ENCODE data around the gene OR8B2. TPM values are rescaled to one million over a fixed set of nuclear protein-coding genes. Genes with fewer than 3 reads are reported as not detected.
"Not testable (repeated sequence)": the region's sequence is repeated elsewhere in the genome, so short reads cannot be mapped to it uniquely, and the experiment has no call there.

The OR8B2 gene
- total RNA-seq, 1 donor from 2014 or later = not detected

GRCh38 chr11:124409906-124410305 lies 25.6 kb upstream of the OR8B2 start:
- no peaks in the 10 kb centered on the region for H3K9me3 Mint-ChIP-seq (ENCODE audit: unreplicated experiment)

GRCh38 chr11:124405581-124405980 lies 21.3 kb upstream of the OR8B2 start:
- DNase-seq (ENCODE audit: extremely low spot score, unreplicated experiment) = no peak
- peaks cover 3% of the 10 kb centered on the region for H3K9me3 Mint-ChIP-seq (ENCODE audit: unreplicated experiment)
- TF ChIP-seq, protein P1, sequence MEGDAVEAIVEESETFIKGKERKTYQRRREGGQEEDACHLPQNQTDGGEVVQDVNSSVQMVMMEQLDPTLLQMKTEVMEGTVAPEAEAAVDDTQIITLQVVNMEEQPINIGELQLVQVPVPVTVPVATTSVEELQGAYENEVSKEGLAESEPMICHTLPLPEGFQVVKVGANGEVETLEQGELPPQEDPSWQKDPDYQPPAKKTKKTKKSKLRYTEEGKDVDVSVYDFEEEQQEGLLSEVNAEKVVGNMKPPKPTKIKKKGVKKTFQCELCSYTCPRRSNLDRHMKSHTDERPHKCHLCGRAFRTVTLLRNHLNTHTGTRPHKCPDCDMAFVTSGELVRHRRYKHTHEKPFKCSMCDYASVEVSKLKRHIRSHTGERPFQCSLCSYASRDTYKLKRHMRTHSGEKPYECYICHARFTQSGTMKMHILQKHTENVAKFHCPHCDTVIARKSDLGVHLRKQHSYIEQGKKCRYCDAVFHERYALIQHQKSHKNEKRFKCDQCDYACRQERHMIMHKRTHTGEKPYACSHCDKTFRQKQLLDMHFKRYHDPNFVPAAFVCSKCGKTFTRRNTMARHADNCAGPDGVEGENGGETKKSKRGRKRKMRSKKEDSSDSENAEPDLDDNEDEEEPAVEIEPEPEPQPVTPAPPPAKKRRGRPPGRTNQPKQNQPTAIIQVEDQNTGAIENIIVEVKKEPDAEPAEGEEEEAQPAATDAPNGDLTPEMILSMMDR (IDR thresholded peaks at IDR 0.05) = no peak
- H3K27ac Mint-ChIP-seq (ENCODE audit: unreplicated experiment) = no peak overlapping the region
- peaks cover 34% of the 10 kb centered on the region for H3K27me3 Mint-ChIP-seq (ENCODE audit: unreplicated experiment)
- peaks cover 4% of the 10 kb centered on the region for H3K4me1 Mint-ChIP-seq (ENCODE audit: unreplicated experiment)
- no peaks in the 10 kb centered on the region for H3K36me3 Mint-ChIP-seq (ENCODE audit: unreplicated experiment)
- H3K4me3 Mint-ChIP-seq (ENCODE audit: unreplicated experiment) = no peak overlapping the region

More at GRCh38 chr11:124409906-124410305, 25.6 kb upstream of the OR8B2 start:
- DNase-seq (ENCODE audit: extremely low spot score, unreplicated experiment) = no peak
- Mint-ChIP-seq H3K4me3 (ENCODE audit: unreplicated experiment) (no peak overlapping the region), H3K27ac (ENCODE audit: unreplicated experiment) (no peak overlapping the region), H3K4me1 (ENCODE audit: unreplicated experiment) (no peaks in the 10 kb centered on the region), H3K27me3 (ENCODE audit: unreplicated experiment) (peaks cover 58% of the 10 kb centered on the region), H3K36me3 (ENCODE audit: unreplicated experiment) (no peaks in the 10 kb centered on the region)
- TF ChIP-seq, protein P1 (IDR thresholded peaks at IDR 0.05) = no peak

DNA sequence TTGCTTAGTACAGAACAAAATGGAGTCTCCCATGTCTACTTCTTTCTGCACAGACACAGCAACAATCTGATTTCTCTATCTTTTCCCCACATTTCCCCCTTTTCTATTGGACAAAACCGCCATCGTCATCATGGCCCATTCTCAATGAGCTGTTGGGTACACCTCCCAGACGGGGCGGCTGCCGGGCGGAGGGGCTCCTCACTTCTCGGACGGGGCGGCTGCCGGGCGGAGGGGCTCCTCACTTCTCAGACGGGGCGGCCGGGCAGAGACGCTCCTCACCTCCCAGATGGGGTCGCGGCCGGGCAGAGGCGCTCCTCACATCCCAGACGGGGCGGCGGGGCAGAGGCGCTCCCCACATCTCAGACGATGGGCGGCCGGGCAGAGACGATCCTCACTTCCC lies 18.9 kb upstream of the OR8B2 start:
- not testable (repeated sequence) for H3K4me3 Mint-ChIP-seq (ENCODE audit: unreplicated experiment); H3K4me1 Mint-ChIP-seq (ENCODE audit: unreplicated experiment); DNase-seq (ENCODE audit: extremely low spot score, unreplicated experiment); H3K27ac Mint-ChIP-seq (ENCODE audit: unreplicated experiment); H3K36me3 Mint-ChIP-seq (ENCODE audit: unreplicated experiment); H3K9me3 Mint-ChIP-seq (ENCODE audit: unreplicated experiment)
- peaks cover 16% of the 10 kb centered on the region for H3K27me3 Mint-ChIP-seq (ENCODE audit: unreplicated experiment)

- Mint-ChIP-seq H3K27me3 (ENCODE audit: unreplicated experiment) (peaks cover 14% of the 10 kb centered on the region), H3K4me3 (ENCODE audit: unreplicated experiment) (no peak overlapping the region), H3K27ac (ENCODE audit: unreplicated experiment) (peak overlapping the region; percentile 31), H3K9me3 (ENCODE audit: unreplicated experiment) (peaks cover 3% of the 10 kb centered on the region), H3K4me1 (ENCODE audit: unreplicated experiment) (peaks cover 4% of the 10 kb centered on the region), H3K36me3 (ENCODE audit: unreplicated experiment) (no peaks in the 10 kb centered on the region)
- no peak for DNase-seq (ENCODE audit: extremely low spot score, unreplicated experiment)
- TF ChIP-seq, protein P1 (IDR thresholded peaks at IDR 0.05) = peak; percentile 81
These were observed 18.1 kb upstream of the OR8B2 start for GRCh38 chr11:124402326-124402922.

DNA sequence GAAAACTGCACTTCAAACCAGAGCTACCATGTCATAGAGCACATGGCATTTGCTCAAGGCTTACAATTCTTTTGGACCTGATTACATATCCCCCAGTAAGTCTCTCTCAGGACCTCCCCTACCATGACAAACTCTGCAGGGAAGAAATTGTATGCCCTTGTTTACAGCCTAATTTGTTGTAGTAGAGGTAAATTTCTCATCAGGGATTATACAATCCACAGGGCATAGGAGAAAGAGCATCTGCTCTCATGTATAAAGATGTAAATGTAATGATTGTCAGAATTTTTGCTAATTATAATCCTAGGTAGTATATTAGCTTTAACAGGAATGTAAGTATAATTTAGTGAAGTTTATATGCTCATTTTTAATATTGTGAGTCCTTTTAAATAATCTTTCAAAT lies 14.6 kb upstream of the OR8B2 start, which contains the start of gene OR8B3:
OR8B3 (minus strand) TSS at position 101 of the 400 bp plus-strand sequence. CDS start 1,673 bp downstream, outside the sequence.
- TF ChIP-seq, protein P1 (IDR thresholded peaks at IDR 0.05) = no peak
- Mint-ChIP-seq H3K27me3 (ENCODE audit: unreplicated experiment) (no peaks in the 10 kb centered on the region), H3K9me3 (ENCODE audit: unreplicated experiment) (peaks cover 3% of the 10 kb centered on the region), H3K36me3 (ENCODE audit: unreplicated experiment) (no peaks in the 10 kb centered on the region), H3K4me1 (ENCODE audit: unreplicated experiment) (peaks cover 4% of the 10 kb centered on the region), H3K4me3 (ENCODE audit: unreplicated experiment) (no peak within 1 kb of the TSS), H3K27ac (ENCODE audit: unreplicated experiment) (no peak within 1 kb of the TSS)
- no peak for DNase-seq (ENCODE audit: extremely low spot score, unreplicated experiment)

DNA sequence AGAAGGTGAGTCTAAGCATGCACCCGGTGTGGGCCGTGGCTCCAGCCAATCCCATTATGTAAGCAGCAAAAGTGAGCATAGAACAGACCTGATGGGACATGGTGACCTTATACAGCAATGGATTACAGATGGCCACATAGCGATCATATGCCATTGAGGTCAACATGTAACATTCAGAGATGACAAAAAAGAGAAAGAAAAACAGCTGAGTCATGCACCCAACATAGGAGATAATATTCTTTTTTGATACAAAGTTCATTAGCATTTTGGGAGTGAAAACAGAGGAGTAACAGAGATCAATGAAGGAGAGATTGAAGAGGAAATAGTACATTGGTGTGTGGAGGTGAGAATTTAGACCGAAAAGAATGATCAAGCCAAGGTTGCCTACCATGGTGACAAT lies 12.5 kb upstream of the OR8B2 start:
- not testable (repeated sequence) for H3K4me1 Mint-ChIP-seq (ENCODE audit: unreplicated experiment); H3K4me3 Mint-ChIP-seq (ENCODE audit: unreplicated experiment)

More for the DNA sequence above, 12.5 kb upstream of the OR8B2 start:
- not testable (repeated sequence) for H3K36me3 Mint-ChIP-seq (ENCODE audit: unreplicated experiment); DNase-seq (ENCODE audit: extremely low spot score, unreplicated experiment); H3K27me3 Mint-ChIP-seq (ENCODE audit: unreplicated experiment); H3K27ac Mint-ChIP-seq (ENCODE audit: unreplicated experiment); H3K9me3 Mint-ChIP-seq (ENCODE audit: unreplicated experiment)

Data from osteocyte (in vitro differentiated cells).